SK-N-SH treated with all-trans-retinoic acid at 6 μM for 48 hours (cell line): ENCODE data around the gene SUDS3.

Source experiments
- ATAC-seq: fragments of 200-7000 bp; cut with Tn5 transposase; 3 replicates; pipeline ENCODE4 v1.9.1; 2020; ENCODE audit warnings: mild to moderate bottlenecking, moderate library complexity
- ARNTL ChIP-seq: fragments of 450-650 bp; formaldehyde crosslinking; IDR thresholded peaks from 2 replicates; pipeline ENCODE4 v1.5.0; 2020; ENCODE audit warnings: low read depth, mild to moderate bottlenecking, moderate library complexity, borderline replicate concordance
- BACH2 ChIP-seq: fragments of 250-450 bp; sonication (Bioruptor Pico); IDR thresholded peaks from 2 replicates; pipeline ENCODE4 v1.9.0; 2021; ENCODE audit warnings: mild to moderate bottlenecking, borderline replicate concordance
- CREB5 ChIP-seq: fragments of 250-450 bp; sonication (Bioruptor Pico); IDR thresholded peaks from 2 replicates; pipeline ENCODE4 v1.5.1; 2020; ENCODE audit warnings: low read depth, mild to moderate bottlenecking, moderate library complexity
- CSDC2 ChIP-seq: fragments of 250-450 bp; sonication (Bioruptor Pico); IDR thresholded peaks from 2 replicates; pipeline ENCODE4 v1.5.0; 2020; ENCODE audit warnings: mild to moderate bottlenecking, moderate library complexity
- CSRNP3 ChIP-seq: fragments of 250-450 bp; sonication (Bioruptor Pico); IDR thresholded peaks from 2 replicates; pipeline ENCODE4 v1.5.1; 2021; ENCODE audit warnings: mild to moderate bottlenecking, moderate library complexity
- ESRRG ChIP-seq: fragments of 250-450 bp; sonication (Bioruptor Pico); IDR thresholded peaks from 2 replicates; pipeline ENCODE4 v1.6.1; 2021; ENCODE audit warnings: mild to moderate bottlenecking
- GLIS3 ChIP-seq: fragments of 250-450 bp; sonication (Bioruptor Pico); IDR thresholded peaks from 2 replicates; pipeline ENCODE4 v1.5.0; 2020; ENCODE audit warnings: mild to moderate bottlenecking, moderate library complexity
- ISL1 ChIP-seq: fragments of 250-450 bp; sonication (Bioruptor Pico); IDR thresholded peaks from 2 replicates; pipeline ENCODE4 v2.1.2; 2022; ENCODE audit warnings: mild to moderate bottlenecking, moderate library complexity
- OSR1 ChIP-seq: fragments of 250-450 bp; sonication (Bioruptor Pico); IDR thresholded peaks from 2 replicates; pipeline ENCODE4 v1.8.0; 2022; ENCODE audit warnings: moderate library complexity, mild to moderate bottlenecking, inconsistent platforms
- POU6F1 ChIP-seq: fragments of 250-450 bp; sonication (Bioruptor Pico); IDR thresholded peaks from 2 replicates; pipeline ENCODE4 v1.8.0; 2021; ENCODE audit warnings: low read depth, mild to moderate bottlenecking, moderate library complexity, borderline replicate concordance
- PPARA ChIP-seq: fragments of 250-450 bp; sonication (Bioruptor Pico); IDR thresholded peaks from 2 replicates; pipeline ENCODE4 v1.5.0; 2020; ENCODE audit warnings: mild to moderate bottlenecking, borderline replicate concordance
- RARB ChIP-seq: fragments of 250-450 bp; sonication (Bioruptor Pico); IDR thresholded peaks from 2 replicates; pipeline ENCODE4 v1.8.0; 2021; ENCODE audit warnings: mild to moderate bottlenecking, moderate library complexity
- SNAI2 ChIP-seq: fragments of 250-450 bp; sonication (Bioruptor Pico); IDR thresholded peaks from 2 replicates; pipeline ENCODE4 v1.5.0; 2020; ENCODE audit warnings: mild to moderate bottlenecking, moderate library complexity
- TCF4 ChIP-seq: fragments of 250-450 bp; sonication (Bioruptor Pico); IDR thresholded peaks from 2 replicates; pipeline ENCODE4 v1.8.0; 2021; ENCODE audit warnings: mild to moderate bottlenecking, moderate library complexity, borderline replicate concordance
- TOX ChIP-seq: fragments of 250-450 bp; sonication (Bioruptor Pico); IDR thresholded peaks from 2 replicates; pipeline ENCODE4 v1.8.0; 2021; ENCODE audit warnings: mild to moderate bottlenecking, moderate library complexity, borderline replicate concordance
- TSHZ2 ChIP-seq: fragments of 250-450 bp; sonication (Bioruptor Pico); IDR thresholded peaks from 2 replicates; pipeline ENCODE4 v1.5.0; 2020; ENCODE audit warnings: mild to moderate bottlenecking, moderate library complexity
- ZC3H10 ChIP-seq: fragments of 250-450 bp; sonication (Bioruptor Pico); IDR thresholded peaks from 2 replicates; pipeline ENCODE4 v1.5.1; 2021; ENCODE audit warnings: mild to moderate bottlenecking, moderate library complexity
- ZFP3 ChIP-seq: fragments of 250-450 bp; sonication (Bioruptor Pico); IDR thresholded peaks from 2 replicates; pipeline ENCODE4 v1.5.0; 2020; ENCODE audit warnings: mild to moderate bottlenecking, moderate library complexity
- ZFP30 ChIP-seq: fragments of 450-650 bp; formaldehyde crosslinking; IDR thresholded peaks from 2 replicates; pipeline ENCODE4 v1.5.0; 2022; ENCODE audit warnings: mild to moderate bottlenecking, moderate library complexity
- ZNF70 ChIP-seq: fragments of 450-650 bp; formaldehyde crosslinking; IDR thresholded peaks from 2 replicates; pipeline ENCODE4 v1.5.0; 2020; ENCODE audit warnings: mild to moderate bottlenecking, moderate library complexity
- ZNF8 ChIP-seq: fragments of 450-650 bp; formaldehyde crosslinking; IDR thresholded peaks from 2 replicates; pipeline ENCODE4 v1.5.0; 2020; ENCODE audit warnings: mild to moderate bottlenecking, moderate library complexity

SUDS3 gene

GRCh38 chr12:118376089-118377020 lies at the start of gene SUDS3:
Gene SUDS3, plus strand, starts transcription at chr12:118376555. Its CDS starts 137 bp downstream, at chr12:118376692.
- peak; percentile 30 for ATAC-seq

GRCh38 chr12:118326991-118327390 lies 49.4 kb upstream of the SUDS3 start:
- peak; percentile 81 for TF ChIP-seq TCF4 (CRISPR knock-in tag)
- no peak for TF ChIP-seq ZNF70 (CRISPR knock-in tag)
- 0 out of 3 replicates have a peak, but pooled peaks have one; percentile 19 for ATAC-seq

More at GRCh38 chr12:118376089-118377020, at the start of gene SUDS3:
- no peak for TF ChIP-seq CSRNP3 (CRISPR knock-in tag)
- no peak for TF ChIP-seq CREB5 (CRISPR knock-in tag)
- TF ChIP-seq TCF4 (CRISPR knock-in tag): no peak
- TF ChIP-seq BACH2 (CRISPR knock-in tag): no peak
- no peak for TF ChIP-seq CSDC2
- TF ChIP-seq PPARA: no peak
- TF ChIP-seq GLIS3: no peak
- TF ChIP-seq, all 23 proteins: peak for 0

GRCh38 chr12:118327391-118327790 lies 49.0 kb upstream of the SUDS3 start:
- no peak for TF ChIP-seq ZC3H10 (CRISPR knock-in tag)
- no peak for TF ChIP-seq PPARA
- no peak for TF ChIP-seq POU6F1
- no peak for TF ChIP-seq CSDC2
- no peak for TF ChIP-seq RARB (CRISPR knock-in tag)
- no peak for TF ChIP-seq TOX (CRISPR knock-in tag)
- no peak for TF ChIP-seq ARNTL (CRISPR knock-in tag)
- no peak for TF ChIP-seq ZNF70 (CRISPR knock-in tag)
- TF ChIP-seq OSR1: no peak
- no peak for TF ChIP-seq ESRRG (CRISPR knock-in tag)
- no peak for ATAC-seq

GRCh38 chr12:118328486-118329330 lies 47.6 kb upstream of the SUDS3 start:
- TF ChIP-seq TCF4 (CRISPR knock-in tag): no peak
- peak; percentile 78 for TF ChIP-seq ISL1 (CRISPR knock-in tag)
- TF ChIP-seq, all 23 proteins: peak for 1
- ATAC-seq: no peak

GRCh38 chr12:118330421-118331018 lies 45.8 kb upstream of the SUDS3 start:
- no peak for TF ChIP-seq ZFP3
- TF ChIP-seq ZNF8 (CRISPR knock-in tag): no peak
- TF ChIP-seq TSHZ2 (CRISPR knock-in tag): peak; percentile 66; the same call in 1 of the 2 replicates
- peak; percentile 71 for TF ChIP-seq TCF4 (CRISPR knock-in tag)
- TF ChIP-seq ZFP30 (CRISPR knock-in tag): peak; percentile 88
- no peak for TF ChIP-seq ARNTL (CRISPR knock-in tag)
- no peak for TF ChIP-seq OSR1
- TF ChIP-seq ISL1 (CRISPR knock-in tag): peak; percentile 85
- TF ChIP-seq SNAI2 (CRISPR knock-in tag): no peak
- peak; percentile 97 for ATAC-seq
